HepG2 (cell line): ENCODE data around the gene CGREF1. TPM values are rescaled to one million over a fixed set of nuclear protein-coding genes. Genes with fewer than 3 reads are reported as not detected.

Source experiments
- CEBPG ChIP-seq: IDR thresholded peaks from 2 replicates; pipeline ENCODE4 v1.6.1; 2016
- HMGXB4 ChIP-seq, 2 experiments: sonication (generic) in 1 of 2; formaldehyde crosslinking in 1 of 2; IDR thresholded peaks; 2 replicates each; pipeline versions ENCODE4 v1.4.0 to v1.6.1; 2018 to 2020; ENCODE audit warnings: missing genetic modification reagents in 2 of 2, borderline replicate concordance in 1 of 2, low read depth in 1 of 2, mild to moderate bottlenecking in 1 of 2, missing biosample characterization in 1 of 2
- HNF1A ChIP-seq, 2 experiments: sonication (generic) in 1 of 2; formaldehyde crosslinking in 1 of 2; IDR thresholded peaks; 2 replicates each; pipeline versions ENCODE4 v1.4.0 to v1.6.1; 2016 to 2020; ENCODE audit warnings: borderline replicate concordance in 1 of 2, low read depth in 1 of 2, mild to moderate bottlenecking in 1 of 2, missing genetic modification reagents in 1 of 2
- IKZF5 ChIP-seq: IDR thresholded peaks from 2 replicates; pipeline ENCODE4 v1.6.1; 2018; ENCODE audit warnings: missing genetic modification reagents, mild to moderate bottlenecking, missing compliant biosample characterization
- MYPOP ChIP-seq: sonication (generic); formaldehyde crosslinking; IDR thresholded peaks from 2 replicates; pipeline ENCODE4 v1.8.1; 2023; ENCODE audit warnings: mild to moderate bottlenecking, moderate library complexity, missing genetic modification reagents
- NR3C1 ChIP-seq: sonication (generic); formaldehyde crosslinking; IDR thresholded peaks from 2 replicates; pipeline ENCODE4 v1.4.0; 2020; ENCODE audit warnings: missing genetic modification reagents
- POLR2G ChIP-seq: fragments of 200-400 bp; formaldehyde crosslinking; IDR thresholded peaks from 2 replicates; pipeline ENCODE4 v1.6.1; 2018; ENCODE audit warnings: mild to moderate bottlenecking, low read depth, low read length, moderate library complexity
- TEAD3 ChIP-seq: optimal IDR thresholded peaks from 2 replicates; pipeline ENCODE3; 2016; ENCODE audit warnings: borderline replicate concordance
- ZNF280B ChIP-seq: sonication (generic); formaldehyde crosslinking; IDR thresholded peaks from 2 replicates; pipeline ENCODE4 v1.5.0; 2020; ENCODE audit warnings: missing genetic modification reagents, mild to moderate bottlenecking, borderline replicate concordance
- ZNF281 ChIP-seq: sonication (generic); formaldehyde crosslinking; IDR thresholded peaks from 2 replicates; pipeline ENCODE4 v1.4.0; 2020; ENCODE audit warnings: missing genetic modification reagents, borderline replicate concordance
- ZNF414 ChIP-seq: sonication (generic); formaldehyde crosslinking; IDR thresholded peaks from 2 replicates; pipeline ENCODE4 v1.5.0; 2020; ENCODE audit warnings: missing genetic modification reagents
- ZNF616 ChIP-seq: sonication (generic); formaldehyde crosslinking; IDR thresholded peaks from 2 replicates; pipeline ENCODE4 v1.5.0; 2020; ENCODE audit warnings: low read depth, mild to moderate bottlenecking, missing genetic modification reagents
- polyA plus RNA-seq, 8 experiments: library from polyadenylated mRNA; depleted of rRNA in 3 of 8; stranded (reverse) in 7 of 8; unstranded in 1 of 8; fragments of >200 nt; fragmentation: Illumina TruSeq in 4 of 8; extraction: Trizol in 4 of 8; gene quantifications; 2 replicates each; pipeline versions ENCODE4 v1.2.1 to v1.2.3, GENCODE V29; 2011 to 2016; ENCODE audit warnings: low read depth in 4 of 8, missing spikeins in 1 of 8, mixed read lengths in 1 of 8; ENCODE audit not compliant: insufficient read depth in 1 of 8
- total RNA-seq, 5 experiments: library from RNA; depleted of rRNA; stranded (reverse); fragments of >200 nt; fragmentation: Illumina TruSeq; extraction: Trizol; gene quantifications; 2 replicates each; pipeline ENCODE4 v1.2.3, GENCODE V29; 2016; ENCODE audit warnings: low read depth in 1 of 5

The CGREF1 gene
- total and polyA plus RNA-seq, 2 of the 13 experiments (the other 11 are each of a cell fraction or from before 2014, with no cell fraction given): 13.9 to 23.4 TPM

- TF ChIP-seq IKZF5 (CRISPR knock-in tag): peak; percentile 97
- TF ChIP-seq NR3C1 (CRISPR knock-in tag): no peak
- peak; percentile 97 for TF ChIP-seq ZNF414
- 0 out of 2 replicates have a peak, but pooled peaks have one; percentile 78 for TF ChIP-seq ZNF616
- peak; percentile 93 for TF ChIP-seq ZNF281
- no peak for TF ChIP-seq ZNF280B (CRISPR knock-in tag)
- peak; percentile 89 for TF ChIP-seq TEAD3 (CRISPR knock-in tag)
- peak; percentile 89 for TF ChIP-seq HNF1A (IDR thresholded peaks at IDR 0.05; ENCODE audit: low read depth)
- peak; percentile 95 for TF ChIP-seq HNF1A (CRISPR knock-in tag; IDR thresholded peaks at IDR 0.05; ENCODE audit: borderline replicate concordance)
- TF ChIP-seq CEBPG (CRISPR knock-in tag): peak; percentile 100
- TF ChIP-seq HMGXB4 (CRISPR knock-in tag; IDR thresholded peaks at IDR 0.05; ENCODE audit: borderline replicate concordance in 1 of 2, low read depth in 1 of 2): peak; percentile 36 to 70; a peak in 3 of 4 replicates
- TF ChIP-seq MYPOP (CRISPR knock-in tag): peak; percentile 64
- TF ChIP-seq POLR2G: peak; percentile 68; the same call in 1 of the 2 replicates
These were observed 22.9 kb downstream of the CGREF1 start (continued) for GRCh38 chr2:27095745-27096651.
